Smooth muscle cell (in vitro differentiated cells): ENCODE data around the gene SMIM10L1. TPM values are rescaled to one million over a fixed set of nuclear protein-coding genes. Genes with fewer than 3 reads are reported as not detected.

ENCODE experiments used
- DNase-seq: peaks from one replicate; lab custom pipeline; 2025; ENCODE audit not compliant: unreplicated experiment; lab: John Stamatoyannopoulos, UW
- H2AFZ ChIP-seq: fragments of 200-600 bp; sonication (generic); 2 replicates; pipeline ENCODE4 v1.6.0; 2016; ENCODE audit warnings: antibody characterized with exemption, low read depth, mild to moderate bottlenecking
- H3F3A ChIP-seq: fragments of 200-600 bp; sonication (generic); 2 replicates; pipeline ENCODE4 v1.6.0; 2017; ENCODE audit warnings: antibody characterized with exemption, low read depth
- H3K27ac ChIP-seq: fragments of 200-600 bp; sonication (generic); 2 replicates; pipeline ENCODE4 v1.5.1; 2016; ENCODE audit warnings: low read depth, mild to moderate bottlenecking
- H3K27me3 ChIP-seq: fragments of 200-600 bp; sonication (generic); 2 replicates; pipeline ENCODE4 v1.6.1; 2016; ENCODE audit warnings: low read depth, mild to moderate bottlenecking
- H3K36me3 ChIP-seq: fragments of 200-600 bp; sonication (generic); 2 replicates; pipeline ENCODE4 v1.5.1; 2016; ENCODE audit warnings: low read depth
- H3K4me1 ChIP-seq: fragments of 200-600 bp; sonication (generic); 2 replicates; pipeline ENCODE4 v1.5.1; 2016; ENCODE audit warnings: low read depth
- H3K4me2 ChIP-seq: fragments of 200-600 bp; sonication (generic); 2 replicates; pipeline ENCODE4 v1.6.0; 2016; ENCODE audit warnings: mild to moderate bottlenecking
- H3K4me3 ChIP-seq: fragments of 200-600 bp; sonication (generic); 2 replicates; pipeline ENCODE4 v1.5.1; 2016; ENCODE audit warnings: mild to moderate bottlenecking
- H3K79me2 ChIP-seq: fragments of 200-600 bp; sonication (generic); 2 replicates; pipeline ENCODE4 v1.6.0; 2016; ENCODE audit warnings: low read depth, mild to moderate bottlenecking
- H3K9ac ChIP-seq: fragments of 200-600 bp; sonication (generic); 2 replicates; pipeline ENCODE4 v1.6.0; 2016; ENCODE audit warnings: low read depth
- H3K9me3 ChIP-seq: fragments of 200-600 bp; sonication (generic); replicated peaks from 2 replicates; pipeline ENCODE4 v1.5.1; 2016; ENCODE audit warnings: low read depth
- H4K20me1 ChIP-seq: fragments of 200-600 bp; sonication (generic); 2 replicates; pipeline ENCODE4 v1.6.0; 2016; ENCODE audit warnings: low read depth
- WGBS: methylation state at CpG from one replicate; pipeline ENCODE4 v1.1.7; 2016; ENCODE audit warnings: low lambda C conversion rate; 5-methylcytosine and 5-hydroxymethylcytosine counted together
- polyA plus RNA-seq: library from polyadenylated mRNA; unstranded; fragments of >200 nt; fragmentation: Nextera tagmentation; extraction: Ambion mirVana; gene quantifications from 2 replicates; pipeline ENCODE4 v1.2.1, GENCODE V29; 2016
- total RNA-seq: library from RNA; depleted of rRNA; stranded (reverse); fragments of >200 nt; gene quantifications from 2 replicates; pipeline ENCODE4 v1.2.3, GENCODE V29; 2014
- TF ChIP-seq, protein P1 (sequence below): fragments of 200-600 bp; sonication (generic); IDR thresholded peaks from 2 replicates; pipeline ENCODE4 v1.5.1; 2017; ENCODE audit warnings: borderline replicate concordance, mild to moderate bottlenecking, antibody characterized with exemption; ENCODE audit not compliant: insufficient read depth, poor library complexity, severe bottlenecking

SMIM10L1 gene
- total and polyA plus RNA-seq, 2 experiments from 2014 or later: 9.5 to 11.1 TPM

DNA sequence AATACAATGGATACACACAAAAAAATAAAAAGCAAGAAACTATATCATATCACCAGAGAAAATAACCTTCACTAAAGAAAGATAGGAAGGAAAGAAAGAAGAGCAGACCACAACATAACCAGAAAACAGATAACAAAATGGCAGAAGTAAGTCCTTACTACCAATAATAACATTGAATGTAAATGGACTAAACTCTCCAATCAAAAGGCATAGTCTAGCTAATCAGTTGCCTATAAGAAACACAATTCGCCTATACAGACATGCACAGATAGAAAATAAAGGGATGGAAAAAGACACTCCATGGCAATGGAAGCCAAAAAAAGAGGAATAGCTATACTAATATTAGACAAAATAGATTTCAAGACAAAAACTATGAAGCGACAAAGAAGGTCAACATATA is 27.6 kb upstream of the SMIM10L1 start:
- peaks cover 84% of the 10 kb centered on the region for H3K79me2 ChIP-seq

DNA sequence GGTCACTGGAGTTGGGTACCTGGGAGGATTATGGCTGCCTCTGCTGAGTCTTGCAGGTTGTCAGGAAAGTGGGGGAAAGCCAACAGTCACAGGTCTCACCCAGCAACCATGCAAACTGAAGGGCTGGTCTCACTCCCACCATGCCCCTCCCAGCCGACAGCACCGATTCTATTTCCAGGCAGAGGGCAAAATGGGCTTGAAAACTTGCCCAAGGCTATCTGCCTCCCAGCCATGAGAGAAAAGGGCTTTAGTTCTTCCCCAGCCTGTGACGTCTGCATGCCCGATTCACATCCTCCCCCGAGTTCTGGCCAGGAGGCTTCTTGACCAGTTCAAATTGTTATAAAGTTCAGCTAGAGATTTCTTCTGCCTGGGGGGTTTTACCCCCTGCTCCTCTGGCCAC is 26.7 kb upstream of the SMIM10L1 start:
- peaks cover 75% of the 10 kb centered on the region for H3K79me2 ChIP-seq
- H4K20me1 ChIP-seq: peaks cover 16% of the 10 kb centered on the region
- no peaks in the 10 kb centered on the region for H3K9me3 ChIP-seq
- no peaks in the 10 kb centered on the region for H3F3A ChIP-seq
- WGBS: 91% methylated on average over 5 of the region's 5 CpGs
- no peak for DNase-seq
- TF ChIP-seq, protein P1, sequence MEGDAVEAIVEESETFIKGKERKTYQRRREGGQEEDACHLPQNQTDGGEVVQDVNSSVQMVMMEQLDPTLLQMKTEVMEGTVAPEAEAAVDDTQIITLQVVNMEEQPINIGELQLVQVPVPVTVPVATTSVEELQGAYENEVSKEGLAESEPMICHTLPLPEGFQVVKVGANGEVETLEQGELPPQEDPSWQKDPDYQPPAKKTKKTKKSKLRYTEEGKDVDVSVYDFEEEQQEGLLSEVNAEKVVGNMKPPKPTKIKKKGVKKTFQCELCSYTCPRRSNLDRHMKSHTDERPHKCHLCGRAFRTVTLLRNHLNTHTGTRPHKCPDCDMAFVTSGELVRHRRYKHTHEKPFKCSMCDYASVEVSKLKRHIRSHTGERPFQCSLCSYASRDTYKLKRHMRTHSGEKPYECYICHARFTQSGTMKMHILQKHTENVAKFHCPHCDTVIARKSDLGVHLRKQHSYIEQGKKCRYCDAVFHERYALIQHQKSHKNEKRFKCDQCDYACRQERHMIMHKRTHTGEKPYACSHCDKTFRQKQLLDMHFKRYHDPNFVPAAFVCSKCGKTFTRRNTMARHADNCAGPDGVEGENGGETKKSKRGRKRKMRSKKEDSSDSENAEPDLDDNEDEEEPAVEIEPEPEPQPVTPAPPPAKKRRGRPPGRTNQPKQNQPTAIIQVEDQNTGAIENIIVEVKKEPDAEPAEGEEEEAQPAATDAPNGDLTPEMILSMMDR: no peak
- H3K4me1 ChIP-seq: no peaks in the 10 kb centered on the region
- H2AFZ ChIP-seq: no peak overlapping the region
- no peak overlapping the region for H3K9ac ChIP-seq
- no peaks in the 10 kb centered on the region for H3K36me3 ChIP-seq
- H3K4me3 ChIP-seq: no peak overlapping the region
- H3K27ac ChIP-seq: no peak overlapping the region
- H3K27me3 ChIP-seq: no peaks in the 10 kb centered on the region
- H3K4me2 ChIP-seq: no peak overlapping the region

More for the DNA sequence above, 27.6 kb upstream of the SMIM10L1 start:
- no peaks in the 10 kb centered on the region for H3F3A ChIP-seq
- H2AFZ ChIP-seq: no peak overlapping the region
- no peaks in the 10 kb centered on the region for H3K4me1 ChIP-seq
- no peak overlapping the region for H3K9ac ChIP-seq
- H3K9me3 ChIP-seq: no peaks in the 10 kb centered on the region
- H3K27ac ChIP-seq: no peak overlapping the region
- 78% methylated on average over 2 of the region's 2 CpGs for WGBS
- TF ChIP-seq, protein P1: no peak
- no peak for DNase-seq
- H3K27me3 ChIP-seq: no peaks in the 10 kb centered on the region
- H3K4me3 ChIP-seq: no peak overlapping the region
- no peak overlapping the region for H3K4me2 ChIP-seq
- H4K20me1 ChIP-seq: peaks cover 17% of the 10 kb centered on the region
- H3K36me3 ChIP-seq: no peaks in the 10 kb centered on the region

DNA sequence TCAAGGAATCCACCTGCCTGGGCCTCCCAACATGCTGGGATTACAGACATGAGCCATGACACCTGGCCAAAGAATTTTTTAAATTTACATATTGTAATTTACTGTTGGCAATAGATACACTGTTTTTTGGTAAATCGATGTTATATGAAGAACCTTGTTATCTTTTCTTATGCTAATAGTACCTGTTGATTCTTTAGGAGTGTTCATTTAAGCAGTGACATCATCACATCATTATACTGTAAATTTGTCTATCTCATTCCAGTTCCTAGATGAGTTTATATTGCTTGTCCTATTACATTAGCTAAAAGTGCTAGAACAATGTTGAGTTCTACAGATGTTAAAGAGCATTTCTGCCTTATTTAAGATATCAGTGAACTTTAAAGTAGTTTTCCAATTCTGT is 23.6 kb upstream of the SMIM10L1 start:
- Histone ChIP-seq H3K4me3 (no peak overlapping the region), H3K79me2 (peaks cover 65% of the 10 kb centered on the region)
- WGBS: 100% methylated on average over 1 of the region's 1 CpG

DNA sequence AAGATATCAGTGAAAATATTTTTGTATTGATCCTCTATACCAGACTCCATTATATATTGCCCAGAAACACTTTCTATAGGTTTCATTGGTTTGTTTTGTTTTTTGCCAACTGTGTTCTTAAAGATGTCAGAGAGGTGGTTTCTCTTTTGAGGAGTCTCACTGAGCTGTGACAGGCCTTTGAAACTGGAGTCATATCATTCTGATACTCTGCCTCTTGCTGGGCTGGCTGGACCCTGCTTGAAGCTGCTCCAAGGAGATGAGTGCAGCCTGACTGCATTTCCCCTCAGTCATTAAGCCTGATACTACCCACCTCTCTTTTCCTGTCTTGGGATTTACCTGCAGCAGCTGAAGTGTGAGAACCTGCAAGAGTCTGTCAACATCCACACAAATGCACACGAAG is 20.2 kb upstream of the SMIM10L1 start:
- Histone ChIP-seq H2AFZ (no peak overlapping the region), H3K27me3 (no peaks in the 10 kb centered on the region), H3K79me2 (peaks cover 72% of the 10 kb centered on the region), H3K9me3 (no peaks in the 10 kb centered on the region), H3K4me3 (no peak overlapping the region), H3K4me2 (no peak overlapping the region), H3K4me1 (no peaks in the 10 kb centered on the region), H4K20me1 (peaks cover 17% of the 10 kb centered on the region), H3F3A (no peaks in the 10 kb centered on the region), H3K36me3 (no peaks in the 10 kb centered on the region), H3K9ac (no peak overlapping the region), H3K27ac (no peak overlapping the region)
- TF ChIP-seq, protein P1: no peak
- DNase-seq: no peak
- 91% methylated on average over 1 of the region's 1 CpG for WGBS

More for the DNA sequence above, 23.6 kb upstream of the SMIM10L1 start:
- no peaks in the 10 kb centered on the region for H3K36me3 ChIP-seq
- no peaks in the 10 kb centered on the region for H3F3A ChIP-seq
- no peak overlapping the region for H3K4me2 ChIP-seq
- no peaks in the 10 kb centered on the region for H3K27me3 ChIP-seq
- H3K4me1 ChIP-seq: no peaks in the 10 kb centered on the region
- H3K27ac ChIP-seq: no peak overlapping the region
- no peak for DNase-seq
- TF ChIP-seq, protein P1: no peak
- no peak overlapping the region for H3K9ac ChIP-seq
- peaks cover 7% of the 10 kb centered on the region for H4K20me1 ChIP-seq
- no peak overlapping the region for H2AFZ ChIP-seq
- H3K9me3 ChIP-seq: no peaks in the 10 kb centered on the region
